Measurements from ENCODE around the gene TNS1.
"Not testable (repeated sequence)": the region's sequence is repeated elsewhere in the genome, so short reads cannot be mapped to it uniquely, and the experiment has no call there.

TNS1 gene

DNA sequence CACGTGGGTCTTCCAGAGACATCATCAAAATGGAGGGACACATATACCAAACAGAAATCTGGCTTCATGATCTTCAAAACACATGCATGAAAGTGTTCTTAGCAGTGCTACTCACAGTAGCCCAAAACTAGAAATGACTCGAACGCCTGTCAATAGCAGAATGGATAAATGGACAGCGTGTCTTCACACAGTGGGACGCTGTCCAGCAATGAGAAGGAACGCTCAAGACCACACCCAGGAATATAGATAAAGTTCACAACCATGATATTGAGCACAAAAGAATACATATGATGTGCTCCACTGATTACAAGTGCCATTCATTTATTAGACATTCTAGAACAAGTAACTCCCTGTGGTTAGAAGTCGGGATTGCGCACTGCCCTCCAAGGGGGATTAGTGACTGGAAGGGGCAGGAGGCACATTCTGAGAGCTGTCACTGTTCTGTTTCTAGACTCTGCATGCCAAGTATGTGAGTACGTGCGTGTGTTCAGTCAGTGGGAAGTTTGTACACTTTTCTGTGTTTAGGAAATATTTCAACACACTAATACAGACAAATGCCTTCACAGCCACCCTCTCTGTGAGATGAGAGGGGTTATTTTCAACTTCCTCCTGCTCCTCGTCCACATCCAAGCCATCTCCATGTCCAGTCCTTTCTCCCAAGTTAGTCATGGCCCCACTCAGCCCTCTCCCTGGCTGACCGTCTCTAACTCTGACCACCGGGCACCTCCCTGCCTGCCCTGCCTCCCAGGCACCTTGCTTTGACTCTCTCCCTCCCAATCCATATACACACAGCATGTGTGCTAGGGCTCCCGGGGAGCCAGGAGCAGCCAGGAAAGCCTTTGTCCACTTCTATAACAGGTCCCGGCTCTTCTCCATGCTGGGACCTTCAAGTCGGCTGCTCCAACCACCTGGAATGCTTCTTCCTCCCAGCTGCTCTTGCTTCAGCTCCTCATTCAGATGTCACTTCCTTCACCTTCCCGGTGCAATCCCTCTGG, 26.9 kb upstream of the TNS1 start:
- DNase-seq: no peak

DNA sequence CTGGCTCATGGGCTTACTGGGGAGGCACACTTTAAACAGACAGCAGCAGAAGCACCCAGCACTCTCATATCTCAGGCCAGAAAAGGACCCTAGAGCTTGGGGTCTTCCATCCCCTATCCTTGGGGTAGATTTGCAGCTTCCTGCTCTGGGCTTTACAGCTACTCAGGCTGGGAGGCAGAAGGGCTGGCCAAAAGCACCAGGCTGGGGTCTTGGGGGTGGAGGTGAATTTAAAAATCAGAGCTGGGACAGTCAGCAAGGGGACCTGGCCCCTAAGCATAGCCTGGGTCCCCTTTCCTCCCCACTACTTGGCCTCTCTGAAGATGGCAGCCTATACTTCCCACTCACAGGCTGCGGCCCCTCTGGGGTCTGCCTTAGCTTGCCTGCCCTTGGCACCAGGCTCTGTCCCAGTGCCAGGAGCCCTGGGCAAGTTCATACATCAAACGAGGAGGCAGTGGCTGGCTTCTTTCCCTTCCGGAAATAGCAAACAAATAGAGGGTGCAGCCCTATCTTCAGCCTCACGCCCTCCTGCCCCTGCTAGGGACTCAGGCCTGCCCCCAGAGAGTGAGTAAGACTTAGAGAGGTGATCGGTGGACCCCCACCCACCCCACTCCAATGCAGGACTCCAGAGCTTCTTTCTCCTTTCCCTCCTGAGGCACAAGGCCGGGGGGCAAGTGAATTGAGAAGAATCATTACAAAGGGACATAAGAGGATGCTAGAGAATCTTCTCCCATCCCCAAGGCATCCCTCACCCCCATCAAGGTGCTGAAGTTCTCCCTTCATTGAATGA, 26.0 kb upstream of the TNS1 start:
- no peak for DNase-seq

DNA sequence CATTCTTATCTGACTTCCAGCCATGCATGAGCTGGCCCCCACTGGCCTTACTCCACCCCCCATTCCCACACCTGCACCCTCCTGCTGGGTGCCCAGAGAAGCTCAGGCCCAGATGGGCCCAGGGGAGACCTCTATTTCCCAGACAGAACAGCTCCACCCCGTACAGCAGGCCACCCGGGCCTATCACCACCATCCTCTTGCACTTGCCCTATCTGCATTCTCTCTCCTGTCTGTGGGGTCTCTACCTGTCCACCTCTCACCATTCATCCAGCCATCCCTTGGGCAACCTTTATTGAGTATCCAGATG, 25.3 kb upstream of the TNS1 start:
- DNase-seq: no peak

DNA sequence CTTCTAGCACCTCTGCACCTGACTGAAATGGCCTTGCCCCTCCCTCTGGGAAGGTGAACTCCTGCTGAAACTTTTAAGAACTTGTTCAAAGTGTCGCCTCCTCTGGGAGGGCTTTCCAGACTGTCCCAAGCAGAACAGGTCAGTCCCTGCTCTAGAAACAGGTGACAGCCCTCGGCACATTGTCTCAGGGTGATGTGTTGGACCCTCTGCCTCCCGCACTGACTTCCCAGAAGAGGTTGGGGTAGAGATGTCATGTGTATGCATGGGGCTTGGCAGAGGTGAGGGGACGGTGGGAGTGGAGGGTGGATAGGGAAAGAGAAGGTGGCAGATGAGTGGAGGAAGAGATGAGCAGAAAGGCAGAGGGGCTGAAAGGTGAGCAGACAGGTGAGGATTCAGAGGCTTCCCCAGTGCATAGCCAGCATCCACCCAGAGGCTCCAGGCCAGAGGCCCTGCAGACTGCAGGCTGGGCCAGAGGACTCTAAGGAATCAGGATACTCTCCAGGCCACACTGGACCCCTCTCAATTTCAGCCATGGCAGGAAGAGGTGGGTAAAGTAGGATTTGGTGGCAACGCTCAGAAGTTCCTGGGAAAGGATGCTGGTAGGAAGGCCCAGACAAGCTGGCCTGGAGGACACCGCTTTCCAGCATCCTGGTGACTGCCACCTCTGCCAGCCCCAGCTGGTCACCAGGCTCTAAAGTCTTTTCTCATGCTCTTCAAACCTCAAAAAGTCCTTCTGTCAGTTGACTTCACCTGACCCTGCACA, 24.8 kb upstream of the TNS1 start:
- DNase-seq: no peak

DNA sequence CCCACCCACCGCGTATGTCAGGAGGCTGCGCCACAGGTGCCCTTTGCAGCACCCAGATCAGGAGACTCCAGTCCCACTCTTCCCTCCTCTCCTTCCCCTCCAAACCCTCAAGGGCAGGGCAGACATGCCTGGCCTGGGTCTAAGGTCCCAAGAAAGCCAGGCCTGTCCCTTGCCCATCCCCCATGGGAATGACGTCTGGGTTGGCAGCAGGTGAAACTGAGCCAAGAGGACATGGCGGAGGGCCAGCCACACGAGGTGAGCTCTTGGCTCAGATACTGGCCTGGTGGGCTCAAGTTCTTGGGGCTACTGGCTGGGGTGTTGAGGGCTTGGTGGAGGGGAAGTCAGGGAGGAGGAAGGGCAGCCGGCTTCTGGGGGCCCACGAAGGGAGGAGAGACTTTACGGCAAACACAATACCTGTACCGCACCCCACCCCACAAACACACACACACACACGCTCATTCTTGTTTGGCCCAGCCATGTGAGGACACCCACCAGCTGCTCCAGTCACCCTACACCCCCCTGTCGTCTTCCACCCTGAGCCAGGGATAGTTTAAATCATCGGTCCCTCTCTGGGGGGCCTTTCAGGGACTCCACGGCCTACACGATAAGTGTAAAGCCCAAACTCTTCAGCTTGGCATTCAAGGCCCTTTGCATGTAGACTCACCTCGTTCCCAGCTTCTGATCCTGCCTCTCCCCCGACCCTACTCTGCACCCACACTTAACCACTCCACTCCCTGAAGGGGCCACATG, 24.1 kb upstream of the TNS1 start:
- DNase-seq: no peak

DNA sequence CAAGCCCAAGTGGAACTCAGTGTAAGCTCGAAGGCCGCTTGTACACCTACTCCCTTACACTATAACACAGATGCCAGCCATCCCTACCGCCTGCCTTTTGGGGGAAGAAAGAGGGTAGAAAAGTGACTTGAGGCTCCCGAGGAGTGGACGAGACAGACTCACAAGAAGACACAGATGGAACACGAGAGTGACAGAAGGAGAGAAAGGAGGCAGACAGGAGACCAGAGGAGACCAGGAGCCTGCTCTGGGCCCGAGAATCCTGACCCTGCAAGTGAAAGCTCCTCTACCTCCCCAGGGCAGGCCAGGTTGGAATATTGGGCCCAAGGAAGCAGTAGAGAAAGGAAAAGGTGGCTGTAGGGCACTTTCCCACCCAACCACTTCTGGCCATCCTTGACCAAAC, 23.4 kb upstream of the TNS1 start:
- DNase-seq: no peak

DNA sequence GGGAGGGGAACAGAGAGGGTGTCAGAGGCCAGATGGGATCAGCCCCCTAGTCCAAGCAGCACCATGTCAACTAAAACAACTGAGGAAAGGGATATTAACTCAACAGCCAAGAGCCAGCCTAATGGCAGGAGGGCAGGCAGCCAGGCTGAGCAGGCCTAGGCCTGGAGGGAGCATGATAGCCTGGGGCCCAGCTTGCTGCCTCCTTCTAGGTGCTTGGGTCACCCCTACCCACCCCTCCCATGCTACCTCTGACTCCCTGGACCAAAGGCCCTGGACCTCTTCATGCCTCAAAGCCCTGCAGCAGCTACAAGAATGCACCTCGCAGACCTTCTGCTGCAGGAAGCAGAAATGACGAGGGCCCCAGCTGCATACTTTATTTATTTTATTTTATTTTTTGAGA, 22.1 kb upstream of the TNS1 start:
- DNase-seq: no peak

DNA sequence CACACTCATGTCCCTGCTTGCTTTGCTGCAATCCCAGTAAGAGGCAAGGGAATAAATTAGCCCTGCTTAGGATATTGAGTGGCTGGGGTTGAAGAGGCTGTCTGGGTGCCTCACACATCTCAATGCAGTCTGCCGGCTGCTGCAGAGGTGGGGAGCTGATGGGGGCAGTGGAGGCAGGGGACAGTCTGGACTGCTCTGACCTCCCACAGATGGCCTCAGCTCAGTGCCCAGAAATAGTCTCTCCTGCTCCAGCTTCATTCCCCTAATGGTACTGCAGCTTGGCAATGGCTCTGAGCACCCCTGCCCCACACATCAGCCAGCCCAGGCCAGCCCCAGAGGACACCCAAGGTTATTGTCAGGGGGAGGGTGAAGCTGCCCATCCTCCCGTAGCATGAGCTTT, 21.5 kb upstream of the TNS1 start:
- no peak for DNase-seq

DNA sequence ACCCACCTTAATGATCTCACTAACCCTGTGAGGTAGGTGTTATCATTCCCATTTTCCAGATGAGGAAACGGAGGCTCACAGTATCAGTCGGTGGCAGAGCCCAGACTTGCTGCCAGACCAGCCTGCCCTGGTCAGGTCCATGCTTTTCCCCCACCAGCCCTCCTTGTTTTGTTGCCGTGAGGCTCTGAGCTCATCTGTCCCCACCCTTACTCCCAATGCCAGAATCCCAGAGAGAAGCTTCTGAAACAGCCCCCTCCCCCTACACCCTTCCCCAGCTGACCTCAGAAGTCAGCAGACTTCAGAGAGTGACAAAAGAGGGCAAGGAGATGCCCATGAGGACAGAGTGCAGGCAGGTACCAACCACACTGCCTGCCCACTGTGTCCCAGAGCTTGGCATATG, 20.8 kb upstream of the TNS1 start:
- no peak for DNase-seq

DNA sequence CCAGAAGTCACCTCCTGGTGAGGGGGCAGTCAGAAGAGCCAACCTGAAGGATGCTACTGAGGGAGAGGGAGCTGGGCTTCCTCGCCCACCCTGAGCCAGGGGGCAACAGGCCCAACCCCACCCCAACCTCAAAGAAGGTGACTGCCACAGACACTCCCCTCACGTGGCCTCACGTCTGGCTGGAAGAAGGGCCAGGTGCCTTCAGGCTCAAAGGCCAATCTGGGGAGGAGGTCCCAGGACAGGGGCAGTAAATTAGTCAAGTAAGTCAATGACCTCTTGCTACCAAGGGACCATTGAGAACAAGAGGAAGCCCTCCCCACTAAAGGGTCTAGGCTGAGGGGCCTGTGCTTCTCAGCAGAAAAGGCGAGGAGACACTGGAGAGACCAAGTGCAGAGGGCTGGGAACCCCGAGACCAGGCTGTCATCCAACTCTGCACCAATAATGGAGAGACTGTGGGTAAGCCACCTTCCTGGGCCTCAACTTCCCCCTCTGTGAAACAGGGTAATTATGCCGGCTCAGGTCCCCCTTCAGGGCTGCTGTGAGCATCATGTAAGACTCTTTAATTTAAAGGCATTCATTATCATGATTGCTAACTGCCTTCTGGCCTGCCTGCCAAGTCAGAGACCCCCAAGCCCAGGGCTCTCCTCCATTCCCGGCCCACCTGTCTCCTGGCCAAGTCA, 20.2 kb upstream of the TNS1 start:
- no peak for DNase-seq

DNA sequence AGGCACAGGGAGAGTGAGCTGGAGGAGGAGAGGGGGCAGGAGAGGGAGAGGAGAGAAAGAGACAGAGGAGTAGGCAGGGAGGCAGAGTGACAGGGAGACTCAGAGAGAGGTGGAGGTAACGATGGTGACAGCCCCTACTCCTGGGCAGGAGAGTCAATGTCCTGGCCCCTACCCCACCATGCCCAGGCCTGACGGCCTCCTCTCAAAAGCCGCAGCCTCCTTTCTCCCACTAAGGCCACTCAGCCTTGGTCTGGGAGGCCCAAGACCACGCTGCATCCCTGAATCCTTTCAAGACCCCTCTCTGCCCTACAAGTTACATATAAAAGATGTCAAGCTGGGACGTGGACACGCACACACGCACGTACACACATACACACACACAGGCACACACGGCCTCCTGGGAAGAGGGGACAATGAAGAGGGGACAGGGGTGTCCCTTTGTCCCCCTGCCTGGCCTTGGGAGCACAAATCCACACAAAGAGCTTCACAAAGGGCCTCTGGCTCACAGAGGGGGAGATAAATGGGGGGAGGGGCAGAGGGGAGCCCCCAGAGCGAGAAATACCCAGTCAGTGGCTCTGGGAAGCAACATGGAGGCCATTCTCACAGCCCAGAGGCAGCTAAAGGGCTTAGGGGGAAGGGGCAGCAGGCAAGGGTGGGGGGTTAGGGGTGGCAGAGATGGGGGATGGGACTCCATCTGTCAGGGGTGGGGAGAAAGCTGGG, 19.5 kb upstream of the TNS1 start:
- no peak for DNase-seq

DNA sequence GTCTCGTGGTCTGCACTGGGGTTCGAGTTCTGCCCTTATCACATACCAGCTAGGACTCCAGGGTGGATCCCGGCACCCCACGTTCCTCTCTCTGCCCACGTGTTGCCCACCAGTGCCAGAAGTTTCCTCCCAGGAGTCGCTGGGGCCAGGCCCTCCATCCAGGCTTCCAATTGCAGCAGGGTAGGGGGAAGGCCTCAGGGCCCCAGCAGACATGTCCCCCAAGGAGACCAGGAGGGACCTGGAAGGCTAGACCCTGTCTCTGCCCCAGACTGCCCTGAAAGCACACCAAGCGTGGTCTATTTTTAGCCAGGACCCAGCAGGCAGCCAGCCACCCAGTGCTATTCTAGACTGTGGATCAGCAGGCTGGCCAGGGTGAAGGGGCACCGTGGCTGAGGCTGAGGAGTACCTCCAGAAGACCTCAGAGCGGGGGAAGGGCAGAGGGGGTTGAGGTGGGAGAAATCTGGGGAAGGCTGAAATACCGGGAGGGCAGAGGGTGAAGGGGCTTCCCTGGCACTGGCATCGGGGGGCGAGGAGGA, 18.8 kb upstream of the TNS1 start:
- no peak for DNase-seq

DNA sequence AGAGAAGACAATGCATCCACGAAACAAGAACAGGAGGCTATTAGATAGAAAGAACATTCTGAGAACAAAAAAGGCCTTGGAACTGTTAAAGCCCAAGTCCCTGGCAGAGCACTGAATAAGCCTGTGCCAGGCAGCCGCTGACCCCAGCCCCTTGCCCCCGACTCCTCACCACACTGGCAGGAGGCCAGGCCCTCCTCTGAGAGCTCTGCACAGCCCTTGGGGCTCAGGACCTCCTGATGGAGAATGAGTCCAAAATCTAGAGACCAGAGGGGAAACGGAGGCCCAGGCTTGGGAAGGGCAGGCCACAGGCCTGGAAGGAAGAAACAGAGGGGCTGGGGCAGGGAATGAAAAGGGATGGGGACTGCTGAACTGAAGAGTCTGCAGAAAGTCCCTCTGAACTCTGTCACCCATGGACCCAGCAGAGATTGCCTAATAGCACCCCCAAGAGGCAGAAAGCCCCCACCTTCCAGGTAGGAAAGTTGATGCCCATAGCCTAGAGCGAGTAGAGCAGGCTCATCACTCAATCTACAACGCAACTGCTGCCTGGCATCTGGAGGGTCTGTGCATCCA, 18.3 kb upstream of the TNS1 start:
- DNase-seq: no peak

DNA sequence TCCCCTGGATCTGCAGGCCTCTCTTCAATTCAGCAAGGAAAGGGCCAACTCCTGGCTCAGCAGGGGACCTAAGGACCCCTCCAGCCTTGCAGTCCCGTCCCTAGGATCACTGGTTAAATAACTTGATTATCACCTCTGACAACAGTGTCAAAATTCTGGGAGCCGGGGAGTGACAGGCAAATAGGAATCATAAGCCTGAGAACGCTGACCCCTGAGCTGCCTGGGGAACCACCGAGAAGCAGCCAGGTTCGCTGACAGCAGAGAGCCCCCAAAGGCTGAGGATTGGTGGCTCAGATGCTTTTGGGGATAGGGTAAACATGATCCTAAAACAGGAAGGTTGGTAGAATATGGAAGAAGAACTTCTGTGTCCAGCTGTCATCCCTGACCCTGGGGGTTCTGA, 17.5 kb upstream of the TNS1 start:
- DNase-seq: no peak

DNA sequence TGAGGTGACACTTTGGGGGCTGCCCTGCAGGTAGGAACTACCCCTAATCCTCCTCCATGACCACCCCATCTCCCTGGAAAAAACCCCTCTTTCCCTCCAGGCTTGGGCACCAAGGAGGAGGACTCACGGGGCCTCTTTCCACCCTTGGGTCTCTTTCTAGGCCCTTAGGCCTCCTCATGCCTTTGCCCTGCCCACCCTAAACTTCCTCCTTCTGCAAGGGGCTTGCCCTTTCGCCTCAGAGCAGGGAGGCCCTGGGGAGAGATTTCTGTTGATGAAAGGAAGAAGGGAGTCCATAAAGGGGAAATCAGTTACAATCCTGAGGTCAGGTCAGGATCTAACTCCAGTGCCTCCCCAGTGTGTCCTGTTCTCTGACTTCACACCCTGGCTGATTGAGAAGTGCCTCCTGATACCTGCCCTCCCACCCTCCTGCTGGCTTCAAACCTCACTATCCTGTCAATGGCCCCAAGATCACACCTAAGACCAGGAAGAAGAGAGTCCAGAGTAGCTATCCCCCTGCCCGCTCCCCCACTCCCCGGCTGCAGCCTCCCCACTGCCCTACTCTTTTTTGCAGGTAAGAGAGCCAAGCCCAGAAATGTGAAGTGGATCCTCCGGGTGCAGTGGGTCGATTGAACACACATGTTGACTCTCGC, 16.7 kb upstream of the TNS1 start:
- DNase-seq: no peak

DNA sequence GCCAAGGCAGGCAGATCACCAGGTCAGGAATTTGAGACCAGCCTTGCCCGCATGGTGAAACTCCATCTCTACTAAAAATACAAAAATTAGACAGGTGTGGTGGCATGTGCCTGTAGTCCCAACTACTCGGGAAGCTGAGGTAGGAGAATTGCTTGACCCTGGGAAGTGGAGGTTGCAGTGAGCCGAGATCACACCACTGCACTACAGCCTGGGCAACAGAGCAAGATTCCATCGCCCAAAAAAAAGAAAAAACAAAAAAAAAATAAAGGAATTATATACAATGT, 16.0 kb upstream of the TNS1 start:
- DNase-seq: not testable (repeated sequence)

DNA sequence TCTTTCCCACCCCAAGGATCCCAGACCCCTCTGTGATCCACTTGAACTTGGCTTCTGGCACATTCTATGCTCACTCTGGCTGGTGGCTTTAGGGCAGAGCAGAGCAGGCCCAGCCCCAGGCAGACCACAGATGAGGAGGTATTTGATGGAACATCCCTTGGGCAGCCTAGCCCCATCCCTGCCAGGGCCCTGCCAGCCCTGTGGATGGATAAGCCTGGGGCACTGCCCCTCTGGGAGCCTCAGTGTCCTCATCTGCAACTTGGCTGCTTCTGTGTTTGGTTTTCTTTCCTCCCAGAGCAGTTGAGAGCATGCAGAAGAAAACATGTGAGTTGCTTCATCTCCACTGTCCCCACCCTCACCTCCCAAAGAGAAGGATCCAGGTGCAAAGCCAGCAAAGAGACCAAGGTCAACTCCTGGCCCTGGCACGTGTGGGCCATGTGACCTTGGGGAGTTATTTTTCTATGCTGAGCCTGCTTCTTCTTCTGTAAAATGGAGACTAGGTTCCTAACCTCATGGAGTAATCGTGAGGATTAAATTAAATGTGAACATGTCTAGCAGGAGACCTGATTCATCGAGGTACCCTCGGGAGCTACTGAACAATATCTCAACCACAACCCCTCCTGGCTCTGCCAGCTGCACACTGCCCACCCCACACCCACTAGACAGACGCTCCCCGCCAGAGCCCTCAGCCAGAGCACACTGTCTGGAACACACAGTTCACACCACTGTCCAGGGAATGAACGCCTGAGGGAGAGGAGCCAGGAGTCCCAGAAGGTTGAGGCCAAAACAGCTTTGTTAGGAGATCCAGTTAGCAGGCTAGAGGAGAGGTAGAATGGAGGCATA, 14.6 kb upstream of the TNS1 start:
- no peak for DNase-seq

DNA sequence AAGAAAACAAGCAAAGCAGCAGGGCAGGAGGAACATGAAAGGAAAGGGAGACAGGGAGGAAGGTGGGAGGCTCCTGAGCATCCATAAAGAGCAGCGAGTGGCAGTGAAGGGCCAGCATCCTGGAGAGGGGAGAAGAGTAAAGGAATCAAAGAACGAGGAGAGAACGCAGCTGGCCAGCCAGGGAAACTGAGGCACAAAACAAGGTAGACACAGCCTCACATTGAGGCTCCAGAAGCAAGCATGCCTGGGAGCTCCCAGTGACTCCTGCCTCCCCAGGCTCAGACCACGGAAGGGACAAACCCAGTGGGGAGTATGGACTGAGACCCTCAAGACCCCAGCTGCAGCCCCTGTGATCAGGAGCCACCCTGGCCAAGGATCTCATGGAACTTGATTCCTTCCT, 14.0 kb upstream of the TNS1 start:
- DNase-seq: no peak

All from NCI-H1092 treated with DMSO at 0.1 percent for 48 hours (cell line).